ENCODE measurements around the gene MT2A. TPM values are rescaled to one million over a fixed set of nuclear protein-coding genes. Genes with fewer than 3 reads are reported as not detected.

Gene MT2A
- total RNA-seq, 2 donors from 2014 or later = 20.0 to 211 TPM

DNA sequence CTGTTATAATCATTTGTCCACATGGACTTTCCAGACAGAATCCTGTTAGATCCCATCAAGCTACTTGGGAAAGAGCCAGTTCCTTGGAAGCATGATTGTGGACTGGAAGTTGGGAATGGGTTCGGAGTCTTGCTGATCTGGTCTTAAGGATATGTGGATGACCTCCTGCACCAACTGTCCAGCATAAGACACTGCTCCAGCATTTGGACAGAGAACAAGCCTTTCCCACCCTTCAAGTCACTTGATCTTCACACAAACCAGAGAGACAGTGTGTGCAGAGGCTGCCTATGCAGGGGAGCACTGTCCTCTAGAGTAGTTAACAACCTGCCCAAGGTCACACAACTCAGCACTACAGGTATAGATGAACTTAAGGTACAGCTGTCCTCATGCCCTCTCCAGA is 37.5 kb downstream of the MT2A start:
- no peak for TF ChIP-seq POLR2A (IDR thresholded peaks at IDR 0.05)
- TF ChIP-seq, protein P1, sequence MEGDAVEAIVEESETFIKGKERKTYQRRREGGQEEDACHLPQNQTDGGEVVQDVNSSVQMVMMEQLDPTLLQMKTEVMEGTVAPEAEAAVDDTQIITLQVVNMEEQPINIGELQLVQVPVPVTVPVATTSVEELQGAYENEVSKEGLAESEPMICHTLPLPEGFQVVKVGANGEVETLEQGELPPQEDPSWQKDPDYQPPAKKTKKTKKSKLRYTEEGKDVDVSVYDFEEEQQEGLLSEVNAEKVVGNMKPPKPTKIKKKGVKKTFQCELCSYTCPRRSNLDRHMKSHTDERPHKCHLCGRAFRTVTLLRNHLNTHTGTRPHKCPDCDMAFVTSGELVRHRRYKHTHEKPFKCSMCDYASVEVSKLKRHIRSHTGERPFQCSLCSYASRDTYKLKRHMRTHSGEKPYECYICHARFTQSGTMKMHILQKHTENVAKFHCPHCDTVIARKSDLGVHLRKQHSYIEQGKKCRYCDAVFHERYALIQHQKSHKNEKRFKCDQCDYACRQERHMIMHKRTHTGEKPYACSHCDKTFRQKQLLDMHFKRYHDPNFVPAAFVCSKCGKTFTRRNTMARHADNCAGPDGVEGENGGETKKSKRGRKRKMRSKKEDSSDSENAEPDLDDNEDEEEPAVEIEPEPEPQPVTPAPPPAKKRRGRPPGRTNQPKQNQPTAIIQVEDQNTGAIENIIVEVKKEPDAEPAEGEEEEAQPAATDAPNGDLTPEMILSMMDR (IDR thresholded peaks at IDR 0.05) = no peak
- ATAC-seq = no peak
- Histone ChIP-seq H3K36me3 (replicated peaks in 1 of 2; ENCODE audit: insufficient read depth in 1 of 2, low read depth in 2 of 2) (no peaks in the 10 kb centered on the region), H3K9me3 (no peaks in the 10 kb centered on the region), H3K4me1 (peaks cover 9% of the 10 kb centered on the region), H3K27me3 (no peaks in the 10 kb centered on the region), H3K27ac (no peak overlapping the region), H3K4me3 (no peak overlapping the region)
- DNase-seq = no peak
- 0% methylated on average over 1 of the region's 1 CpG for WGBS, 2 donors
- intact Hi-C loops (cut with DNase I) = no loop called here

DNA sequence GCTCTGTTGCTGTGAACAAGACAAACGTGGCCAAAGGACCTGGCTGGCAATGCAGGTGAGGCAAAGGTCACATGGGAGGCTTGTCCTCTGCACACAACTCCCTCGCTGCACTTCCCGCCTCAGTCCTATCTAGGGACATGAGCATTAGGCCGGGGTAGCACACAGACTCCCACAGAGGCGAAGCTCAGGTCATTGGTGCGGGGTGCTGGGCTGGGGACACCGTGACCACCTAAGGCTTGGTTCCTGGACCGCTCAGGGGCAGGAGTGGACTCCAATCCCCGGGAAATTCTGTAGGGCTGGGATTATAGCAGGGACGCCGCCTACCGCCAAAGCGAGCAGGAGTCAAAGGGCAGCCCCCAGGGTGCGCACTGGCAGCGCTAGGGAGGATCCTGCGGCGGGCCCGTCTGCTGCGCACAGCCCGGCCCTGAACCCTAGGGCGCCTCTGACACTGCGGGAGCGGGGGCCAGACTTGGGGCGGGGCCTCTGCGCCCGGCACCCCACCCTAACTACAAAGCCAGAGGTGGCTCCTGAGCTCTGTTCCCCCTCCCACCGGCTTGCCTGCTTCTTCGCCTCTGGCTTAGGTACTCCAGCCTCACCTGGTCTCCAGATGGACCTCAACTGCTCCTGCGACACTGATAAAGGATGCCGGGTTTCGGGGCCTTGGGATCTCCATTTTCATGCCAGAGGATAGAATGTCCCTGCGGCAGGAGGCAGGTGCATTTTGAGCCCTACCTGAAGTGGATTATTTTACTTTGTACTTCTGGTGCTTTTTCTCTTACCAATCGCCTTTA is 39.5 kb downstream of the MT2A start:
- Histone ChIP-seq H3K36me3 (replicated peaks in 1 of 2; ENCODE audit: insufficient read depth in 1 of 2, low read depth in 2 of 2) (no peaks in the 10 kb centered on the region), H3K27me3 (no peaks in the 10 kb centered on the region), H3K4me1 (peaks cover 9% of the 10 kb centered on the region), H3K9me3 (no peaks in the 10 kb centered on the region), H3K27ac (no peak overlapping the region), H3K4me3 (no peak overlapping the region)
- WGBS, 2 donors = 64 to 66% methylated on average over 10 to 32 of the region's 33 CpGs
- TF ChIP-seq, protein P1 (IDR thresholded peaks at IDR 0.05) = no peak
- TF ChIP-seq POLR2A (IDR thresholded peaks at IDR 0.05) = no peak
- intact Hi-C loops (cut with DNase I) = no loop called here
- ATAC-seq (no peak), DNase-seq (no peak)

DNA sequence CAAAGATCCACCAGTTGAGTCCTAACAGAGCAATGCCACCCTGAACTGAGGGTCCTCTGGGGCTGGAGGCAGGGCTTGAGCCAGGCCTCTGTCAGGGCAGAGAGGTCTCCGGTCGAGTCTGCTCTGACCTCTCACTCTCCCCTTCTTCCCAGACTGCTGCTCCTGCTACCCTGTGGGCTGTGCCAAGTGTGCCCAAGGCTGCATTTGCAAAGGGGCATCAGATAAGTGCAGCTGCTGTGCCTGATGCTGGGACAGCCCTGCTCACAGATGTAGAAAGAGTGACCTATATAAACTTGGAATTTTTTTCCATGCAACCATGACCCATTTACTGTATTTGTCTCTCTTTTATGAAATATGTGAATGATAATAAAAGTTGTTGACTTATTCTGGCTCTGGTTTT is 40.9 kb downstream of the MT2A start:
- H3K27me3 ChIP-seq = no peaks in the 10 kb centered on the region
- DNase-seq = no peak
- ATAC-seq = no peak
- 87 to 93% methylated on average over 2 of the region's 2 CpGs for WGBS, 2 donors
- H3K4me3 ChIP-seq = no peak overlapping the region
- intact Hi-C loops (cut with DNase I) = no loop called here
- no peak overlapping the region for H3K27ac ChIP-seq
- no peaks in the 10 kb centered on the region for H3K9me3 ChIP-seq
- no peaks in the 10 kb centered on the region for H3K36me3 ChIP-seq (replicated peaks in 1 of 2; ENCODE audit: insufficient read depth in 1 of 2, low read depth in 2 of 2)
- no peak for TF ChIP-seq POLR2A (IDR thresholded peaks at IDR 0.05)
- TF ChIP-seq, protein P1 (IDR thresholded peaks at IDR 0.05) = no peak
- H3K4me1 ChIP-seq = peaks cover under 1% of the 10 kb centered on the region

- TF ChIP-seq, protein P1 (IDR thresholded peaks at IDR 0.05) = no peak
- TF ChIP-seq POLR2A (IDR thresholded peaks at IDR 0.05) = no peak
- no peak for DNase-seq
- Histone ChIP-seq H3K36me3 (replicated peaks in 1 of 2; ENCODE audit: insufficient read depth in 1 of 2, low read depth in 2 of 2) (no peaks in the 10 kb centered on the region), H3K4me1 (no peaks in the 10 kb centered on the region), H3K4me3 (no peak overlapping the region), H3K27ac (no peak overlapping the region), H3K9me3 (no peaks in the 10 kb centered on the region), H3K27me3 (no peaks in the 10 kb centered on the region)
- no peak for ATAC-seq
- intact Hi-C loops (cut with DNase I) = no loop called here
- 71 to 75% methylated on average over 3 of the region's 3 CpGs for WGBS, 2 donors
These were observed 41.4 kb downstream of the MT2A start for GRCh38 chr16:56649820-56650219.

DNA sequence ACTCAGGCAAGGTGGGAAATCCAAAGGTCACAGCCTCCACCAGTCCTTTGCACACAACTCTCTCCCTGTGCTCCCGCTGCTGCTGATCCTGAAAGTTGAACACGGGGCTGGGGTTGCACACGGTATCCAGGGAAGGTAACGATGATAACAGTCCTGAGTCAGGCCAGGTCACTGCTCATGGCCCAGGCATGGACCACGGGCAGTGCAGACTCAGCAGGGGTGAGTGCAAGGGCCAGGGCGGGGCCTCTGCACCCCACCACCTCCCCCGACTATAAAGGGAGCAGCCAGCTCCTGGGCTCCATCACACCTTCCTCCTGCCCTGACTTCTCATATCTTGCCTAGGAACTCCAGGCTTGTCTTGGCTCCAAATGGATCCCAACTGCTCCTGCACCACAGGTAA is 43.2 kb downstream of the MT2A start, which contains the start of gene MT1B:
MT1B (plus strand) TSS at position 301 of the 400 bp plus-strand sequence; CDS start at position 369, 68 bp downstream.
- H3K4me1 ChIP-seq = no peaks in the 10 kb centered on the region
- no peaks in the 10 kb centered on the region for H3K9me3 ChIP-seq
- DNase-seq (no peak), ATAC-seq (no peak)
- no peak within 1 kb of the TSS for H3K27ac ChIP-seq
- no peak within 1 kb of the TSS for H3K4me3 ChIP-seq
- intact Hi-C loops (cut with DNase I) = no loop called here
- H3K27me3 ChIP-seq = no peaks in the 10 kb centered on the region
- no peaks in the 10 kb centered on the region for H3K36me3 ChIP-seq (replicated peaks in 1 of 2; ENCODE audit: insufficient read depth in 1 of 2, low read depth in 2 of 2)
- TF ChIP-seq POLR2A (IDR thresholded peaks at IDR 0.05) = no peak
- TF ChIP-seq, protein P1 (IDR thresholded peaks at IDR 0.05) = no peak
- WGBS, 2 donors = 65 to 94% methylated on average over 7 of the region's 7 CpGs
